ENCODE data around the gene ARHGAP44. TPM values are rescaled to one million over a fixed set of nuclear protein-coding genes. Genes with fewer than 3 reads are reported as not detected.

Gene ARHGAP44
- total RNA-seq, 2 experiments from 2014 or later: 13.7 to 19.9 TPM

- intact Hi-C loops (cut with micrococcal nuclease; ENCODE audit: unreplicated experiment): no loop called here
- H3K4me1 ChIP-seq (ENCODE audit: insufficient read depth, low read length, poor library complexity, severe bottlenecking): no peaks in the 10 kb centered on the region
- no peaks in the 10 kb centered on the region for H3K9me2 ChIP-seq (ENCODE audit: insufficient read depth, low read length)
- no peaks in the 10 kb centered on the region for H3K79me2 ChIP-seq (ENCODE audit: insufficient read depth, low read depth, low read length)
- peaks cover 97% of the 10 kb centered on the region for H3K36me3 ChIP-seq (ENCODE audit: insufficient read depth, low read length)
- no peak overlapping the region for H2AFZ ChIP-seq (ENCODE audit: low read length)
- ChIA-PET POLR2A (interaction anchor here (0.6 to 0.7 kb wide), 2 partner anchors 76 to 225 kb away, joined by 3 to 4 read pairs; no protein-coding TSS in a partner anchor), CTCF (ENCODE audit: unreplicated experiment) (no interaction called here)
- no peak overlapping the region for H3K4me3 ChIP-seq (ENCODE audit: low read depth, low read length, poor library complexity, severe bottlenecking)
- no peak for DNase-seq (ENCODE audit: low spot score)
- H3K9me3 ChIP-seq (ENCODE audit: low read length): no peaks in the 10 kb centered on the region
- no TSS peak for BruUV-seq (replicated peaks)
- no peaks in the 10 kb centered on the region for H4K20me1 ChIP-seq (ENCODE audit: insufficient read depth, low read length)
- no peak overlapping the region for H3K4me2 ChIP-seq (ENCODE audit: low read length)
- H3K27ac ChIP-seq (ENCODE audit: low read depth, low read length, poor library complexity, severe bottlenecking): no peak overlapping the region
- TF ChIP-seq EZH2phosphoT487 (IDR thresholded peaks at IDR 0.05; ENCODE audit: borderline replicate concordance, low read depth, low read length) (no peak), CTCF (conservative IDR thresholded peaks at IDR 0.05; ENCODE audit: low read length) (no peak)
Observed at GRCh38 chr17:12995106-12995895, 206.0 kb downstream of the ARHGAP44 start.

DNA sequence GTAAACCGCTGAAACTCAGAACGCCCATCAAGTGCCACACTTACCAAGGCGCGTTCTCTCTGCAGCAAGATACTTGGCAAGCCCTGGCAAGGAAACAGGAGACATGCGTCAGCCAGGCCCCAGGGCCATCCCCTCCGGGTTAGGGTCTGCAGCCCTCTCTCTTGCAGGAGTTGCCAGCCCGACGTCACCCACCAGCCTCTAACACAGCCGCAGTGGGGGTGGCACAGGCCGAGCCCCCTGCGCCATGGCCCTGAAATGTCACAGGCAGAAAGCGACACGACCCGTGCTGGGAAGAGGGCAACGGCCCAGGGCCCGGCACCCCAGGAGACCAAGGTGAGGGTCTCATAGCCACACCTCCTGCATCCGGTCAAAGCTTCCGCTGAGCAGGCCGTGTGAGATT, 206.6 kb downstream of the ARHGAP44 start:
- H2AFZ ChIP-seq (ENCODE audit: low read length): no peak overlapping the region
- no peaks in the 10 kb centered on the region for H3K9me3 ChIP-seq (ENCODE audit: low read length)
- no peaks in the 10 kb centered on the region for H4K20me1 ChIP-seq (ENCODE audit: insufficient read depth, low read length)
- H3K27ac ChIP-seq (ENCODE audit: low read depth, low read length, poor library complexity, severe bottlenecking): no peak overlapping the region
- TF ChIP-seq CTCF (conservative IDR thresholded peaks at IDR 0.05; ENCODE audit: low read length): no peak
- no peak for TF ChIP-seq EZH2phosphoT487 (IDR thresholded peaks at IDR 0.05; ENCODE audit: borderline replicate concordance, low read depth, low read length)
- H3K4me1 ChIP-seq (ENCODE audit: insufficient read depth, low read length, poor library complexity, severe bottlenecking): no peaks in the 10 kb centered on the region
- peaks cover 97% of the 10 kb centered on the region for H3K36me3 ChIP-seq (ENCODE audit: insufficient read depth, low read length)
- no peak overlapping the region for H3K4me2 ChIP-seq (ENCODE audit: low read length)
- CTCF ChIA-PET (ENCODE audit: unreplicated experiment): no interaction called here
- POLR2A ChIA-PET: interaction anchor here (0.6 to 0.7 kb wide), 2 partner anchors 76 to 1620 kb away, joined by 3 to 4 read pairs; no protein-coding TSS in a partner anchor
- no peaks in the 10 kb centered on the region for H3K79me2 ChIP-seq (ENCODE audit: insufficient read depth, low read depth, low read length)
- no peak overlapping the region for H3K4me3 ChIP-seq (ENCODE audit: low read depth, low read length, poor library complexity, severe bottlenecking)
- BruUV-seq (replicated peaks): no TSS peak
- no peaks in the 10 kb centered on the region for H3K9me2 ChIP-seq (ENCODE audit: insufficient read depth, low read length)
- no peak for DNase-seq (ENCODE audit: low spot score)
- intact Hi-C loops (cut with micrococcal nuclease; ENCODE audit: unreplicated experiment): no loop called here

GRCh38 chr17:12996357-12996756, 207.1 kb downstream of the ARHGAP44 start:
- intact Hi-C loops (cut with micrococcal nuclease; ENCODE audit: unreplicated experiment): no loop called here
- H3K4me3 ChIP-seq (ENCODE audit: low read depth, low read length, poor library complexity, severe bottlenecking): no peak overlapping the region
- H3K4me2 ChIP-seq (ENCODE audit: low read length): no peak overlapping the region
- TF ChIP-seq CTCF (conservative IDR thresholded peaks at IDR 0.05; ENCODE audit: low read length) (no peak), EZH2phosphoT487 (IDR thresholded peaks at IDR 0.05; ENCODE audit: borderline replicate concordance, low read depth, low read length) (no peak)
- peaks cover 97% of the 10 kb centered on the region for H3K36me3 ChIP-seq (ENCODE audit: insufficient read depth, low read length)
- H3K79me2 ChIP-seq (ENCODE audit: insufficient read depth, low read depth, low read length): no peaks in the 10 kb centered on the region
- H3K27ac ChIP-seq (ENCODE audit: low read depth, low read length, poor library complexity, severe bottlenecking): no peak overlapping the region
- no peaks in the 10 kb centered on the region for H3K9me2 ChIP-seq (ENCODE audit: insufficient read depth, low read length)
- H4K20me1 ChIP-seq (ENCODE audit: insufficient read depth, low read length): no peaks in the 10 kb centered on the region
- BruUV-seq (replicated peaks): no TSS peak
- POLR2A ChIA-PET: interaction anchor here (0.6 to 1.8 kb wide), 2 partner anchors 13 to 1619 kb away, joined by 4 to 5 read pairs; no protein-coding TSS in a partner anchor
- no peak for DNase-seq (ENCODE audit: low spot score)
- H3K4me1 ChIP-seq (ENCODE audit: insufficient read depth, low read length, poor library complexity, severe bottlenecking): no peaks in the 10 kb centered on the region
- no peak overlapping the region for H2AFZ ChIP-seq (ENCODE audit: low read length)
- CTCF ChIA-PET (ENCODE audit: unreplicated experiment): no interaction called here
- H3K9me3 ChIP-seq (ENCODE audit: low read length): no peaks in the 10 kb centered on the region

All from OCI-LY7 (cell line).